CD4-positive, alpha-beta T cell treated with Interleukin-17A for 1 hour (primary cell): ENCODE results near the gene COL8A2.

Experiments used
- DNase-seq: peaks from one replicate; pipeline ENCODE4 v3.0.0-alpha.2; 2020

COL8A2 gene

DNA sequence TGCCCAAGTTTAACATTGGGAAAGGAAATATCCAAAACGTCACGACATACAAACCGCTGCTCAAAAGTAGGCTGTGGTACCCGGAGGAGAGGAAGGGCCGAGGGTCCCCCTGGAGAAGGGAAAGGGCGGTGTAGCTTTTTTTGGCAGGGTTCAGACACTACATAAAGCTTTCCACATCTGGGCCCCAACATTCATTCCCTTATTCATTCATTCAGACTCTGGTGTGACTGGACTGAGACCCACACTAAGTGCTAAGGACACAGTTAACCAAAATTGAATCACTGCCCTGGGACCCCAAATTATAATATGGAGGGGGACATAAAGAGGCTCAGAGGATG lies 10.3 kb upstream of the COL8A2 start:
- DNase-seq: no peak

DNA sequence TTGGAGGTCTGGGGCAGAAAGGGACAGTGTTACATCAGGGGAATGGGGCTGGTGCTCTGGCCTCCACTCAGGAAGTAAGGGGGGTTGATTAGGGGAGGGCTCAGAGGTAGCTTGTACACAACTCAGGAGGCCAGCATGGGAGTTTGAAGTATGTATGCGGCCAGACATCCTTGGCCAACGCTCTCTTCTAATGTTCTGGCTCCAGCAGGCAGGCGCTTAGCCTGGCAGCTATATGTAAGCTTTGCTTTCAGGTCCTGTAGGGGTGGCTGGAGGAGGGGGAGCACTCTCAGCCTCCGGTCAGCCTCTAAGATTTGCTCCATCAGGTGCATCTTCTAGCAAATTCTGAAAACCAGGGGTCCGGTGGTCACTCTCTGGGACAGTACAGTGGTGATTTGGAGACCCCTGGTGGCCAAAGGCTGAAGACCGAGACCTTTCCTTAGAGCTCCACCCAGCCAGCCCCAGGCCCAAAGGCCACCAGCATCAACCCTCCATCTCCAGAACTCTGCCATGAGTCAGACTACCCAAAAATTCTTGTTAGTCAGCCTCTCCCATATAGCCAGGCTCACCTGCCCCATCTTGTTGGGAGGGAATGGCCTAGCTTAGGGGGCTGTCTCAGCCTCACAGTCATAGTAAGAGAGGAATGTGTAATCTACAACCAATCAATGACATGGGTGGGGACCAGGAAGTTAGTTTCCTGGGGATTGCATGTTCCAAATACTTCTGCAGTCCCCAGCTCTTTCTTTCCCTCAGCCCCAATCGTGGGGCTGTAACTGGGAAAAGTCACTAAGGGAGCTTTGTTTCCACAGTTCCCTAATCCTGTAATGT lies 9.7 kb upstream of the COL8A2 start:
- DNase-seq: peak; percentile 31

DNA sequence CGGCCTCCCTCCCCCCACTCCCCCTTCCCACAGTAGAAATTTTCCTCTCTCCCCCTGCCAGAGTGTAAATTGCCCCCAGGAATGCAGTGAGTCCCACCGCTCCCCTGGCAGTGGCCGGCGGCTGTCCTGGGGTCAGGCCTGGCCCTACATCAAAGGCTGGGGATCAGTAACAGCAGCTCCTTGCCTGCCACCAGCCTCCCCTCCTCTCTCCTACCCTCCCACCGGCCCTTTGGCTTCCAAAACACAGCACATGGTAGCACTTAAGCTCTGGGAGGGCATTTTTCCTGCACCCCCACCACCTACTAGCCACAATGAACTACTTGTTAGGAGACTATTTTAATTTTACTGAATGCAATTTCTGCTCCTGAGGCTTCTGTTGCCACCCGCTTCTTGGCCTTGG lies 9.0 kb upstream of the COL8A2 start:
- no peak for DNase-seq

DNA sequence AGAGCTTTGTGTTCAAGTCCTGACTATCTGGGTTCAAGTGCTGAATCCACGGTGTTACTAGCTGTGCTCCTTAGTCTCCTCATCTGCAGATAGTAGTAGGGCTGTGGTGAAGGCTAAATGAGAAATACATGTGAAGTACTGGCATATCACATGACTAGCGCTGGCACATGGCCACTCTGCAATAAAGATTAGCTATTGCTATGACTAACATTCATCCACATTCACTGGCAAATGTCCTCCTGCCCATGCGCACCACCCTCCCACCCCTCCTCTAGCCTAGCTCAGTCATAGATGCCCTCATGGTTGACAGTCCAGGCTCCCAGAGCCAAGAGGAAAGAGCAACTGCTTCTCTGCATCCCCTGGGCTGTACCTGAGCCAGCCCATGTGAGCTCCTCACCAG lies 8.5 kb upstream of the COL8A2 start:
- DNase-seq: no peak

DNA sequence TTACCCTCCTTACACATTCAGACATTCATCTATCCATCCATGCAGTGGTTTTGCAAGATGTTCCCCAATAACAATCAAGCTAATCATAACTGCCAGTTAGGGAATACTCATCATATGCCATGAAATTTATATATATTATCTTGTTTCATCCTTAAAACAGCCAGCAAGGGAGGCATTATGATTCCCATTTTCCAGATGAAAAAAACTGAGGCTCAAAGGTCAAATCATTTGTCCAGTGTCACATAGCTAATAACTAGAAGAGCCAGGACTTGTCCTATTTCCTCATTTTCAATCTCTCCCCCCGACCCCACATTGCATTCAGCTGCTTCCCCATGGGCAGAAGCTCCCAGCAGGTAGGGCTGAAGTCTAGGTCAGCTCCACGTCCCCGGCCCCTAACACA lies 7.0 kb upstream of the COL8A2 start:
- no peak for DNase-seq

DNA sequence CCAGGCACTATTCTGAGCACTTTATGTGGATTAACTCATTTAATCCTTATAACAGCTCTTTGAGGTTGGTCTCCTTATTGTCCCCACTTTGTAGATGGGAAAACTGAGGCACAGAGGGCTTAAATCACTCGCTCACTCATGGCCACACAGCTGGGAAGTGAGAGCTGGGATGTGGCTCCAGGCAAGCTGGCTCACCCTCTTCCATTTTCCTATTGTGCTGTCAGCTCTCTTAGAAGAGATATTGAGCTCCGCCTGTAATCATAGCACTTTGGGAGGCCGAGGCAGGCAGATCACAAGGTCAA lies 3.8 kb upstream of the COL8A2 start:
- DNase-seq: no peak

DNA sequence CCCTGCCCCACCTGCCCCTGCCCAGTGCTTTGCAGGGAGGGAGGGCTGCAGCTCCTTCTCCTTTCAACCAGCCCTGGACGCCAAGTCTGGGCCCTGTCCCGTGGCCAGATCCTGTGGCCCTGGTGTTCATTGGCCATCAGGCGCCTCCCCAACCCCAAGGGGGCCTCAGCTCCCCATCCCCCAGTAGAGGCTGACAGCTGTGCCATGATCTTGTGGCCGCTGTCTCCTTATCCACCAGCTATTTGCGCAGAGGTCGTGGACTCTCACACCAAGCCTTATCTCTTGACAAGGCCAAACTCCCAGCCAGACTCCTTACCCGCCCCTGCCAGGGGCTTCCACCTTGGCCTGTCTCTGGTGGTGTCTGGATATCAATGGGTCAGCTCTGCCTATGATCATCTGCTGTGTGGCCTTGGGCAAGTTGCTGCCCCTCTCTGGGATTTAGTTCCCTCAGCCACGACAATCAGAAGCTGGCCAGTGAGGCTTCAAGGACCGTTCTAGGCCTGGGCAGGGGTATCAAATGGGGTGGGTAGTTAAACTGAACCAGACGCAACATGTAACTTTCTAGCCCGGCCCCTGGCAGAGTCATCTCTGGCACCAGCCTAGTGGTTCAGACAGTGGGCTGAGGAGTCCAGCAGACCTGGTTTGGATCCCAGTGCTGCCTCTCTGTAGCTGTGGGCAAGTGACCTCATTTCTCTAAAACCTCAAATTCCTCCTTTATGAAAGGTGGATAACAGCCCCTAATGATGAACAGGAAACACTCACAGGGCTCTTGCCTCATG lies 3.3 kb upstream of the COL8A2 start:
- DNase-seq: no peak

DNA sequence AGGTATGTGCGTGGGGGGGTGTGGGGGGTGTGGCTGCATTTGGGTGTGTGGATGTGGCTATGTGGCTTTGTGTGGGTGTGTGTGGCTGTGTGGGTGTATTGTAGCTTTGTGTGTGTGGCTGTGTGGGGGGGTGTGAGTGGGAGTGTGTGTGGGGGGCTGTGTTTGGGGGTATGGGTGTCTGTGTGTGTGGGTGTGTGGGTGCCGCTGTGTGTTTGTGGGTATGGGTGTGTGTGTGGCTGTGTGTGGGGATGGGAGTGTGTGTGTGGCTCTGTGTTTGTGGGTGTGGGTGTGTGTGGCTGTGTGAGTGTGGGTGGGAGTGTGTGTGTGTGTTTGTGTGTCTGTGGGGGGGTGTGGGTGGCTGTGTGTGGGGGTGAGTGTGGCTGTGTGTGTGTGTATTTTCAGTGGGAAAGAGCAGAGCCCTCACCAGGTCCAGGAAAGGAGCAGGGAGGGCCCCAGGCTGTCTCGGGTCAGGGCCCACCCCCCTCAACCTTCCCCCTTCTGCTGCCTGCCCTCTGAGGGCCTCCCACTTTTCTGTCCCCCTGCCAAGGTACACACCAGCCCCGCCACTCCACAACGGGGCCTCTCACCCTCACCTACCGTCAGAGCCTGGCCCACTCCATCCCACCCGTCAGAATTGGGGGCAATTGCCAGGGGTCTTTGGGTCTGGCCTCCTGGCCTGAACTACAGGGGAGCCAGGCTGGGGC lies 1.9 kb upstream of the COL8A2 start:
- DNase-seq: no peak

DNA sequence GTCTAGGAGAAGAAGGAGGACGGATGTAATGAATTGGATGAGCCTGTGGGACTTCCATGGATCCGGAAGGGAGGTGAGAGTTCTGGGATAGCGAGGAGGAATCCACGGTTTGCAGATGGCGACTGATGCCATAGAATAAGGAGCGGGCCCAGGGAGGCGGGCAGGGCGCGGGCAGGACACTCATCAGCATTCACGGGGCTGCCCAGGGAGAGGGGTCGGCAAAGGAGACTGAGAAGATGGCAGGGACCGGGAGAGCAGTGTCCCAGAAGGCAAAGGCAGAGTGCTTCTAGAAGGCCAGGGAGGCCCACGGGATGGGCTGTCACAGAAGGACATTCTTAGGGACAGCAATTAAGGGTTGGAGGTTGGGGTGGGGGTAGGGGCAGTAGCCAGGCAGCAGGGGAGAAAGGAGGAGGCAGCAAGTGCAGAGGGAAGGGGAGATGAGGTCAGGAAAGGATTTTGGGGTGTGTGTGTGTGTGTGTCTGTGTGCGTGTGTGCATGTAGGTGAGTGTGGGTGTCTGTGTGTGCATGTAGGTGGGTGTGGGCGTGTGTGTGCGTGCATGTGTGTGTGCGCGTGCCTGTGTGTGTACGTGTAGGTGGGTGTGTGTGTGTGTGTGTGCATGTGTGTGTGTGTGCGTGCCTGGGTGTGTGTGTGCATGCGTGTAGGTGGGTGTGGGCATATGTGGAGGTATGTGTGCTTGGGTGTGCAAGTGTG lies 1.1 kb upstream of the COL8A2 start:
- no peak for DNase-seq

DNA sequence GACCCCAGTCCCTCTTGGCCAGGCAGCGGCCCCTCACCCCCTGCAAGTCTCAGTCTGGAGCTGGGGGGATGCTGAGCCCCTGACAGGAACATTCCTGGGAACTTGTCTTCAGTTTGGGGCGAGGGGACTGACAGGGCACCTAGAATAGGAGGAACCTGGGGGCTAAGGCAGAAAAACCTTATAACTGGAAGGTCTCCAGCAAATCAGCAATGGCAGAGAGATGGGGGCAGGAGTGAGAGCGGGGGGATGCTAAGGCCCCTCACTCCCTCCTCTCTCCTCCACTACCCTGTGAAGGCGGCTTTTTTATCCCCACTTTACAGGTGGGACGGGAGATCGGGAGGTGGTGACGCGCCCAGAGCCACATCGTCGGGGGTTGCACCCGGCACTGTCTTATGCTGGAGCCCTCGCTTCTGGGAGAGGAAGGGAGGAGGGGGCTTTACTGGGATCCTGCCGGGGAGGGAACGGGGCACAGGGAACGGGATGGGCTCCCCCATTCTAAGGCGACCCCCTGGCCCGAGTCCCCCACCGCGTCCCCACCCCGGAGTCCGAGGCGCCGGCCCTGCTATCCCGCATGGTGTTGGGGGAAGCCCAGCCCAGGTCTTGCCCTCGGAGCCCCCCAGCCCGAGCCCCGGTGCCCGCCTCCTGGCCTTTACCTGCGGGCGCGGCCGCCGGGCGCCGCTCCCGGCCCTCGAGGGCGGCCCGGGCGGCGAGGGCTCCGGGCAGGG lies 456 bp downstream of the COL8A2 start:
- DNase-seq: no peak

DNA sequence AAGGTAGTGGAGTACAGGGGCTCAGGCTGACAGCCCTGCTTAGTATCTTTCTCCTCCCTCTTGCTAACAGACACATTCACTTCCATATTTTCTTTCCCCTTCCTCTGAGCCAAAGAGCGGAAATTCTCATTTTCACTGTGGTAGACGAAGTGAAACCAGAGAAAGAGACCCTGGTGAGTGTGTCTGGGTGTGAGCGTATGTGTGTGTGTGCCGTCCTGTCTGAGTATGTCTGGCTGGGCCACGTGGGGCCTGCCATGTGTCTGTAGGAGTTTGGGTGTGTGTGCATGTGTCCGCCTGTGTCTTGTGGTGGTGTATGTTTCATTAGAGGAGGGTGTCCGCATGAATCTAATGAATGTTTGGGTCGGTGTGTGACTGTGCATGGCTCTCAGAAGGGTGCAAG lies 1.7 kb downstream of the COL8A2 start:
- peak; percentile 35 for DNase-seq

DNA sequence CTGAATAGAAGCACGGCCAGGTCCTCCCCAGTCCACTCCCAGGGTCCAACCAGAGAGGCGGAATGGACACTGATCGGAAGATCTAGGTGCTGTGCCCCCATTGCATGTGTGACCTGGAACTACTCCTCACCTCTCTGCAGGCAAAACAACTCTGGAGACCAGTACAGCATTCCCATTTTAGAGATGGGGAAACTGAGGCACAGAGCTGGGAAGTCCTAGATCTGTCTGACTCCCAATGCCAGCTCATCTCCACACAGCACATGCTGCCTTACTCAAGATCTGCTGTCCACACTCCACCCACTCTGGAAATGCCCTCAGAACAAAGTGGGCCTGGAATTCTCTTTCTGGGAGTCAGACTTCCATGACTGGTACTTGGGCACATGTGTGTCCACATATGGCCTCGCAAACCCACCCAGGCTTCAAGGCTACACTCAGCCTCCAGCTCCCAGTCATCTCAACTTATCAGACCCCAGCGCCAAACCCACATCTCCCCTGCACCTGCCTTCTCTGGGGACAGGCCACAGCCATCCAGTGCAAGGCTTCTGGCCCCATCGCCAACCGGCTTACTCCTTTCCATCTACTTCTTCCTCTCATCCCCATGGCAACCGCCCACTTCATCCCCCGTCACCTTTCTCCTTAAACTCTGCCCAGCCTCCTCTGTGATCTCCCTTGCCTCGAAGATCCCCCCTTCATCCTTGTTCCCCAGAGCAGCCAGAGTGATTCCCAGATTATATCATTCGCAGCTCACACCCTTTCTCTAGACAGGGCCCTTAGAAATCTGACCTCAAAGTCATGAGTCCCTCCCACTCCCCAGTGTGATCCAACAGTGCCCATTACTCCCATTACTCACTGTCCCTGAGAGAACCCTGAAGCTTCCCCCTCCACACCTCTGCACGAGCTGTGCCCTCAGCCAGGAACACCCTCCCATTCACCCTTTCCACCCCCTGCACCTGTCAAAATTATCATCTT lies 2.7 kb downstream of the COL8A2 start:
- DNase-seq: no peak

DNA sequence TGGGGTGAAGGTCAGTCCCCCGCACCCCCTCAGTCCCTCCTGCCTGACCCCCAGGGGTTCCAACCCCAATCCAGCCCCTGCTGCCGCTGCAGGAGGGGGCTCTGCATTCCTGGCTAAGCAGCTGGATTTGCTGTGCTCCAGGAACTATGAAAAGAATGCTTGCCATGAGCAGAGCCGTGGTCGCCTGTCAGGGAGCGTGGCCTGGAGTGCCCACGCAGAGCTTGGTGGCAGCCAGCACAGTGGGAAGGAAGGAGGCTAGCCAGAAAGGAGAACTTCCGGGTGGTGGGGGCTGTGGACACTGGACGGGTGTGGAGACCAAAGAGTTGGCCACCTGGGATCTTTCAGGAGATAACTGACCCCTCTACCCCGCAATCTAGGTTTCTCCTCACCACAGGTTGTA lies 5.6 kb downstream of the COL8A2 start:
- no peak for DNase-seq

DNA sequence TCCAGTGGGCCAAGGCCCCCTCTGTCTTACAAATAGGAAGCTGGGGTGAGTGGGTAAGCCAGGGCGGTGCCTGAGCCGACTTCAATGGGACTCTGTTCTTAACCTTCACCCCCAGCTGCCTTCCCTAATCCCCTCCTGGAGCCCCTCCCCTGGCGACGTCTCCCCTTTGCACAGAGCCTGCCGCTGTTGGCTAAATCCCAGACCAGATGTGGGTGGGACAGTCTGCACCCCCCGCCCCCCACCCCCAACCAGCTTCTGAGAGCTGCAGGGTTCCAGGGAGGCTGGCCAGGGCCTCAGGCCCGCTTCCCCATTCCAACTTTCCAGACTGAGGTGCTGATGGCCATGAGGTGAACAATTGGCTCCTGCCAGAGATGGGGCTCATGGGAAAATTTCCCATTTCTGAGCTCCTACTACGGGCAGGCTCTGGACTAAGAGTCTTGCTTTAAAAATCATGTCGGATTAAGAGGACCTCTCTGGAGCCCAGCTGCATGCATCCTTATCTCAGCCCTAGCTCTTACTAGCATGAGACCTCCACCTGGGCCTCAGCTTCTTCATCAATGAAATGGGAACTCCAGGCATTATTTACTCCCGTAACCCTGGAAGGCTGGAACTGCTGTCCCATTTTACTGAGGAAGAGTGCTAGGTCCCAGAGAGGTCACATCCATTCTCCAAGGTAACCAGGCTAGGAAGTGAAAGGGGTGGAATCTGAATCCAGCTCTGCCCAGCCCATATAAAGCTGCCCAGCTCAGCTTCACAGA lies 6.4 kb downstream of the COL8A2 start:
- DNase-seq: no peak

DNA sequence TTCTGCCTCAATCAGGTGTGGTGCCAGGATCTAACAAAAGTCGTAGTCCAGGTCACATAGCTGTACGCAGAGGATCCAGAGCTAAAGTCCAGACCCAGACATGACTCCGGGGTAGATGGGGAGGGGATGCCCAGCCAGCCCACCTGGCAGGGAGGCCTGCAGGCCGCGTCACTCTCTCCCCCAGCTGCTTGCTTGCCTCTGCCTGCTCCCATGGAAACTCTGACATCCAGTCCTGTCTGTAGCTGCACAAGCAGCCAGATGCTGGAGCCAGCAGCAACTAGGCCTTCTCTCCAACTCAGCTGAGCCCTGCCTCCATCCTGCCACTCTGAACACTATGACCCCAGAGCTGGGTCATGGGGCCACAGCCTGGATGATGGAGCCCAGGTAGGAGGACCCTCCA lies 8.1 kb downstream of the COL8A2 start:
- DNase-seq: no peak

DNA sequence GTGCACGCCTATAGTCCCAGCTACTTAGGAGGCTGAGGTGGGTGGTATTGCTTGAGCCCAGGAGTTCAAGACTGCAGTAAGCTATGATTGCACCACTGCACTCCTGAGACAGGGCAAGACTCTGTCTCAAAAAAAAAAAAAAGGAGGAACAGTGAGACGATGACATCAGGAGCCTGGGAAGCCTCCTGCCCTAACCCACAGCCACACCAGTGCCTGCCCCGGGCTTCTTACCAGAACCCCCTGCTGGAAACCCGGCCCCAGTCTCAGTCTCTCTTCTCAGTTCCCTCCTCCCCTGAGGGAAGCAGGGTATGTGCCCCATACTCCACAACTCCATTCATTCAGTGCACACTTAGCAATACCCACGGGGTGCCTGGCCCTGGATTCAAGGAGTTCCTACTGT lies 9.1 kb downstream of the COL8A2 start:
- DNase-seq: no peak

DNA sequence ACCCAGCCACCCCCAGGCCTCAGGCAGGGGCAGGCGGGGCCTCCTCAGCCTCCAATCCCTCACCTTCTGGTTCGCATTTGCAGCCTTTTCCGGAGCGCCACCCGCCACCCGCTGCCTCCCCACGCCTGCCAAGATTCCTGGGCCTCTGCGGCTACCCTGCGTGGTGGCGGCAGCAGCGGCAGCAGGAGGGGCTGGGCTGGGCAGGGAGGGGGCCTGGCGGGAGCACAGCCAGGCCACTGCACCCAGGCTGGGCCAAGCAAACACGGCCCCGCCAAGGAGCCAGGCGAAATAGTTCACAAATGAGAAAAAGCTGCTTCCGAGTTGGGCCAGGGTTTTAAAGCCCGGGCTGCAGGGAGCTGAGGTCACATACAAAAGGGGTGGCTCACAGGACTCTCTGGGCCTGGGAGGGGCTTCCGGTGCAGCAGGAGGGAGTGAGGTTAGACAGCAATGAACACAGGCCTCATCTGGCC lies 9.8 kb downstream of the COL8A2 start:
- DNase-seq: no peak

DNA sequence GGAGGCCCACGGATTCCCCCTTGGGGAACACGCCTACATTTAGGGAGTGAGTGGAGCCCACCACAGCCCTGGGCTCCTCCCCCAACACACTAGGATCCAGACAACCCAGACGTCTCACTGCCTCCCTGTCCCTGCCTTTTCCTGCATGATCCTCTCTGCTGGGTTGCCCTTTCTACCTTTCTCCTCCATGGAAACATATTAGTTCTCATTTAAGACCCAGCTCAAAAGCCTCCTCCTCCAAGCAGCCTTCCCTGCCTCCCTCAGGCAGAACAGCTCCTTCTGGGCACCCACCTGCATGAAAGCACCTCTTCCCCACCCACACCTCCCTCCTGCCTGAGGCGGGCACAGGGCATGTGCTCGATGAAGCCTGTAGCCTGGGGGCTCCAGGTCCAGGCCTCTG lies 10.7 kb downstream of the COL8A2 start:
- DNase-seq: no peak

DNA sequence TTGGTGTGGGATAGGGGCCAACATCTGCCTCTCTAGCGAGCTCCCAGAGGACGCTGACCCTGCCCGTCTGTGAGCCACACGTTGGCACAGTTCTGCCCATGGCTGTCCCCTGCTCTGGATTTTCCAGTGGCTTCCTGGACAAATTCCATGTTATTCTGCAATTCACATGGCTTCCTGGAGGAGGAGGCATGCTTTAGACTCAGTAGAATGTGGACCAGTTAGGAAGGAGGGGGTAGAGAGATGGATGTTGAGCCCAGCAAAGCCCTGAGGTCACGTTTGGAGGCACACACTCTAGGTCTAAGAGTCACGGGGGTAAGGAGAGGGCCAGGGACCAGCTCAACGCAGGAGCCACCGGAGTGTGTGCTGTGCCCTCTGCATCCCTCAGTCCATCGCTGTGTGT lies 12.2 kb downstream of the COL8A2 start:
- DNase-seq: no peak

DNA sequence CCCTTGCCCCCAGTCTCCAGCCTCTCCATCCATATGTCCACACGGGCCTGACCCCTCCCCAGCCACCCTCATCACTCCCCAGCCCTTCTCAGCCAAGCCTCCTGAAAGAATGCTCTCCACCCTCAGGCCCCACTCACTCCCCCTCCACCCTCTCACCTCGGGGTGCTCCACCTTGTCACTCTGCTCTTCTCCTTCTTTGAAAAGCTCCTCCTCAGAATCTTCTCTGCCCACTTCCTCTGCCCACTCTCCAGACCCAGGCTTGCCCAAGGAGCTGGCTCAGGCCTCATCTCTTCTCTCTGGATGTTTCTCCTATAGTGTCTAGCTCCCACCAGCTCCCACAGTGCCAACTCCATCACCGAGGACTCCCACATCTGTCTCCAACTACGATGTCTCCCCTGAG lies 13.9 kb downstream of the COL8A2 start:
- no peak for DNase-seq
